ENCODE measurements around the gene HNF1A. TPM values are rescaled to one million over a fixed set of nuclear protein-coding genes. Genes with fewer than 3 reads are reported as not detected.

Gene HNF1A
- total and polyA plus RNA-seq, 9 of the 15 experiments (the other 6 are each of a cell fraction or from before 2014, with no cell fraction given), result not detected

DNA sequence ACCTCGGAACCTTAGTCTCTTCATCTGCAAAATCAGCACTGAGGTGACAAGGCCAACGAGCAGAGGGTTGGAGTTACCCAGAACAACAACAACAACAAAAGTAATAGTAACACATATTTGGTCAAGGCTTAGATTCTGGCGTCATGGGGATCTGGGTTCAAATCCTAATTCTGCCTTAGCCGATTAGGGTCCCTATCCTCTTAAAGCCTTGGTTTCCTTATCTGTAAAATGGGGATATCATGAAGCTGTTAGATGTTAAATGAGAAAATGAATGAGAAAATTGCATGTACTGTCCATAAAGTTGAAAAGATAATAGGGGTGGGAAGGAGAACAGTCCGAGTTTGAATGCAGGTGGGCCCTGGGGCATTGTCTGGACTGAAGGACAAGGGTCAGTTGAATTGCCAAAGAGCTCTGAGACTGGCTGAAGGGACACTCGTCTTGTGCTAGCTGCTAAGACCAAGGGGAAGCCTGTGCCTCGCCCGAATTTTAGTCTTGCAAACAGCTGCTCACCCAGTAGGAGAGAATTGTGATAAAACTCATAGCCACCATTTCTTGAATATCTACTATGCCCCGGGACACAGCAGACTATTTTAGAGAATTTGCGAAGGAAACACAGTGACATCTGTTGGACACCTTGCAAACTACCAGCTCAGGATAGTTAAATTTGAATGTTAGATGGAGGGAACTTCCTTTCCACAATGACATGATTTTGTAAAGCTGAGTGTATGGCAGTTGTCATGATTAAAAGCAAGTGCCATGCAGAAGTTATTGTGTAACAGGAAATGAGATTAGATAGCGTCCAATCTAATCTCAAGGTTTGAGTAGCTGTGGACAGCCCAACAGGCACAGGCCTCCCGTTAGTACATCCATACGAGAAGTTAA lies 6.8 kb upstream of the HNF1A start (continued):
- TF ChIP-seq REST (IDR thresholded peaks at IDR 0.05; ENCODE audit: borderline replicate concordance) (peak; percentile 86), REST (CRISPR knock-in tag; IDR thresholded peaks at IDR 0.05; ENCODE audit: low read depth) (no peak), CREM (IDR thresholded peaks at IDR 0.05; ENCODE audit: low read depth) (no peak), TCF7L2 (IDR thresholded peaks at IDR 0.05; ENCODE audit: low read depth, low read length) (no peak), DEAF1 (CRISPR knock-in tag; IDR thresholded peaks at IDR 0.05) (peak; percentile 65; the same call in 1 of the 2 replicates), BDP1 (IDR thresholded peaks at IDR 0.05; ENCODE audit: insufficient read depth, insufficient read length) (no peak), CC2D1A (IDR thresholded peaks at IDR 0.05) (0 out of 2 replicates have a peak, but pooled peaks have one; percentile 24), SMC3 (conservative IDR thresholded peaks at IDR 0.05; ENCODE audit: insufficient read depth, low read depth, low read length) (peak; percentile 77), ETV5 (CRISPR knock-in tag; IDR thresholded peaks at IDR 0.05; ENCODE audit: low read depth) (no peak), RBM17 (IDR thresholded peaks at IDR 0.05; ENCODE audit: borderline replicate concordance, low read depth, low read length) (no peak), U2AF2 (optimal IDR thresholded peaks at IDR 0.05; ENCODE audit: low read depth, low read length) (no peak), MEIS2 (IDR thresholded peaks at IDR 0.05; ENCODE audit: partially characterized antibody) (peak; percentile 44), ETV1 (tag; conservative IDR thresholded peaks at IDR 0.05; ENCODE audit: low read depth) (0 out of 2 replicates have a peak, but pooled peaks have one; percentile 18)
- TF ChIP-seq, protein P1, sequence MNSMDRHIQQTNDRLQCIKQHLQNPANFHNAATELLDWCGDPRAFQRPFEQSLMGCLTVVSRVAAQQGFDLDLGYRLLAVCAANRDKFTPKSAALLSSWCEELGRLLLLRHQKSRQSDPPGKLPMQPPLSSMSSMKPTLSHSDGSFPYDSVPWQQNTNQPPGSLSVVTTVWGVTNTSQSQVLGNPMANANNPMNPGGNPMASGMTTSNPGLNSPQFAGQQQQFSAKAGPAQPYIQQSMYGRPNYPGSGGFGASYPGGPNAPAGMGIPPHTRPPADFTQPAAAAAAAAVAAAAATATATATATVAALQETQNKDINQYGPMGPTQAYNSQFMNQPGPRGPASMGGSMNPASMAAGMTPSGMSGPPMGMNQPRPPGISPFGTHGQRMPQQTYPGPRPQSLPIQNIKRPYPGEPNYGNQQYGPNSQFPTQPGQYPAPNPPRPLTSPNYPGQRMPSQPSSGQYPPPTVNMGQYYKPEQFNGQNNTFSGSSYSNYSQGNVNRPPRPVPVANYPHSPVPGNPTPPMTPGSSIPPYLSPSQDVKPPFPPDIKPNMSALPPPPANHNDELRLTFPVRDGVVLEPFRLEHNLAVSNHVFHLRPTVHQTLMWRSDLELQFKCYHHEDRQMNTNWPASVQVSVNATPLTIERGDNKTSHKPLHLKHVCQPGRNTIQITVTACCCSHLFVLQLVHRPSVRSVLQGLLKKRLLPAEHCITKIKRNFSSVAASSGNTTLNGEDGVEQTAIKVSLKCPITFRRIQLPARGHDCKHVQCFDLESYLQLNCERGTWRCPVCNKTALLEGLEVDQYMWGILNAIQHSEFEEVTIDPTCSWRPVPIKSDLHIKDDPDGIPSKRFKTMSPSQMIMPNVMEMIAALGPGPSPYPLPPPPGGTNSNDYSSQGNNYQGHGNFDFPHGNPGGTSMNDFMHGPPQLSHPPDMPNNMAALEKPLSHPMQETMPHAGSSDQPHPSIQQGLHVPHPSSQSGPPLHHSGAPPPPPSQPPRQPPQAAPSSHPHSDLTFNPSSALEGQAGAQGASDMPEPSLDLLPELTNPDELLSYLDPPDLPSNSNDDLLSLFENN (IDR thresholded peaks at IDR 0.05; ENCODE audit: low read depth in 2 of 2, low read length in 2 of 2), result no peak

All from K562 (cell line).